SH-SY5Y (cell line): Measurements from ENCODE around the gene HOXC12.

Experiments
- GATA2 ChIP-seq: IDR thresholded peaks from 2 replicates; pipeline ENCODE4 v1.6.1; 2011; ENCODE audit warnings: mild to moderate bottlenecking, low read depth, low read length
- GATA3 ChIP-seq: IDR thresholded peaks from 2 replicates; pipeline ENCODE4 v1.6.1; 2011; ENCODE audit warnings: low read depth, mild to moderate bottlenecking, low read length, moderate library complexity

DNA sequence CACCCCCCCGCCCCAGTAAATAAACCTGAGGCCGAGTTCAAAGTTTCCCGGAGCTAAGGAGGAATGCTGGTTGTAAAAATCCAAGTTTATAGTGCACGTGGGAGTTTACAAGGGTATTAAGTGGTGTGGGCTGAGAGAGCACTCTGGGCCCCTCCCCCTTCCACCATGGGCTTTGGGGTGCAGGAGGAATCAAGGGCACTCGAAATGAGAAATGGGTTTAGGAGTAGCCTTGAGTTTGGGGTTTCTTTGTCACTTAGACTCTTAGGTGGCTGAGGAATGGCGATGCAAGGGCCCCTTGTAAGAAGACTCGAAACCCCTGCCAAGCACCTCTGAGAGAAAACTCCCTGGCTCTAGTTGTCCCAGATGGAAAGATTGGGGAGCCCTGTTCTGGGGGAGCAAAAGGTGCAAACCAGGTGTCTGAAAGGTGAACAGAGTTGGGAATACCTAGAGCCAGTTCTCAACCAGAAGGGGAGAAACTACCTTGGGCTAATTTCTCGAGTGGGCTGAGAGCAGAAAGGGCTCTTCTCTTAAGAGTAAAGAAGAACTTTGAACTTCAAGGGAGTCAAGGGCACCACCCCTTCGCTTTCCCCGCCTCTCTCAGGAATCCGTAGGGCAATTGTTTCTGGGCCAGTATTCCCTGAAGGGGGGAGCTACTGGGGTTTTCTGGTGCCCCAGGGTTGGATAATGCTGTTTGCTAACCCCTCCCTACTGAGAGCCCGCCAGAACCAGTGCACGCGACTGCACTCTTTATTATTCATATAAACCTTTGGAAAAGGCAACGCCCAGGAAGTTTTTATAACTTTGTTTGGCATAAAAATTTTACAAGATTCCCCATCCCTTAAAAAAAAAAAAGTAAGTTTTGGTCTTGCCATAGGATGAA is 24.0 kb downstream of the HOXC12 start:
- TF ChIP-seq GATA3 (no peak), GATA2 (no peak)
